Common myeloid progenitor, CD34-positive (primary cell): ENCODE results near the gene CTDSP2.
A peak's percentile ranks its signal among the peaks of the same experiment; 100 is the strongest.
"Not testable (repeated sequence)": the region's sequence is repeated elsewhere in the genome, so short reads cannot be mapped to it uniquely, and the experiment has no call there.

ENCODE experiments used
- CTCF ChIA-PET: fragments of 350-600 bp; sonication (Branson Sonifier 250); formaldehyde crosslinking; loops from one replicate; lab custom pipeline; 2021; ENCODE audit warnings: antibody characterized with exemption; lab: Charles Lee
- POLR2A ChIA-PET: fragments of 350-600 bp; sonication (Branson Sonifier 250); formaldehyde crosslinking; loops from one replicate; lab custom pipeline; 2021; ENCODE audit warnings: antibody characterized with exemption; lab: Charles Lee
- DNase-seq, 3 donors: peaks; one replicate each; pipeline versions ENCODE4 v3.0.0 to v3.0.0-alpha.2; 2013
- H3K27ac ChIP-seq, 2 experiments: 1 replicate in 1 of 2; 2 replicates in 1 of 2; pipeline ENCODE4 v1.7.0; 2013; ENCODE audit warnings: inconsistent platforms in 2 of 2, low read length in 2 of 2, mild to moderate bottlenecking in 2 of 2, low read depth in 1 of 2, moderate library complexity in 1 of 2; ENCODE audit not compliant: severe bottlenecking in 2 of 2, insufficient read depth in 1 of 2, poor library complexity in 1 of 2
- H3K27me3 ChIP-seq, 5 experiments: replicated peaks in 2 of 5; 1 replicate in 3 of 5; 2 replicates in 2 of 5; pipeline versions ENCODE4 v1.6.1 to v1.7.0; 2013; ENCODE audit warnings: low read length in 4 of 5, mild to moderate bottlenecking in 2 of 5, moderate library complexity in 2 of 5, inconsistent platforms in 1 of 5; ENCODE audit not compliant: insufficient read depth in 5 of 5, control insufficient read depth in 4 of 5
- H3K36me3 ChIP-seq, 4 experiments: 1 replicate in 2 of 4; 2 replicates in 2 of 4; pipeline versions ENCODE4 v1.6.1 to v1.7.0; 2013; ENCODE audit warnings: low read length in 3 of 4, control low read depth in 1 of 4, mild to moderate bottlenecking in 1 of 4; ENCODE audit not compliant: control insufficient read depth in 4 of 4, insufficient read depth in 4 of 4
- H3K4me1 ChIP-seq, 4 experiments: 1 replicate in 3 of 4; 2 replicates in 1 of 4; pipeline versions ENCODE4 v1.6.1 to v1.7.1; 2013; ENCODE audit warnings: low read length in 3 of 4, mild to moderate bottlenecking in 3 of 4, control low read depth in 1 of 4, inconsistent platforms in 1 of 4, moderate library complexity in 1 of 4; ENCODE audit not compliant: control insufficient read depth in 4 of 4, insufficient read depth in 4 of 4; ENCODE audit errors: control extremely low read depth in 1 of 4
- H3K4me3 ChIP-seq, 7 experiments: 1 replicate in 4 of 7; 2 replicates in 3 of 7; pipeline versions ENCODE4 v1.5.1 to v1.7.0; 2013; ENCODE audit warnings: mild to moderate bottlenecking in 7 of 7, low read length in 6 of 7, moderate library complexity in 6 of 7, inconsistent platforms in 2 of 7, low read depth in 2 of 7, control low read depth in 1 of 7; ENCODE audit not compliant: insufficient read depth in 4 of 7, control insufficient read depth in 1 of 7; ENCODE audit errors: extremely low read depth in 1 of 7
- H3K9me3 ChIP-seq, 5 experiments: 1 replicate in 4 of 5; 2 replicates in 1 of 5; pipeline versions ENCODE4 v1.6.1 to v1.7.1; 2013; ENCODE audit warnings: low read length in 4 of 5, mild to moderate bottlenecking in 2 of 5, inconsistent platforms in 1 of 5, low read depth in 1 of 5, moderate library complexity in 1 of 5; ENCODE audit not compliant: control insufficient read depth in 4 of 5, insufficient read depth in 2 of 5; ENCODE audit errors: control extremely low read depth in 1 of 5
- WGBS: methylation state at CpG from one replicate; pipeline ENCODE4 v1.1.5; 2013; ENCODE audit not compliant: insufficient coverage; 5-methylcytosine and 5-hydroxymethylcytosine counted together

Gene CTDSP2

DNA sequence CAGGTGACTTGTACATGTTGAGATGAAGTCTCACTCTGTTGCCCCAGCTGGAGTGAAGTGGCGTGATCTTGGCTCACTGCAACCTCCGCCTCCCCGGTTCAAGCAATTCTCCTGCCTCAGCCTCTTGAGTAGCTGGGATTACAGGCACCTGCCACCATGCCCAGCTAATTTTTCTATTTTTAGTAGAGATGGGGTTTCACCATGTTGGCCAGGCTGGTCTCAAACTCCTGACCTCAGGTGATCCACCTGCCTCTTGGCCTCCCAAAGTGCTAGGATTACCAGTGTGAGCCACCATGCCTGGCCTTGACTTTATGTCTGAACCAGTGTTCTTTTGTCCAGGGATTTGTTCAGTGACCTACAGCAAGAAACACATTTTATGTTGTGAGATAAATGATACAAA lies 2.9 kb upstream of the CTDSP2 start:
- CTCF ChIA-PET, result interaction anchor here (0.7 to 15.5 kb wide), 3 partner anchors 14 to 48 kb away, joined by 3 to 175 read pairs (median 3); no protein-coding TSS in a partner anchor
- POLR2A ChIA-PET, result interaction anchor here (0.7 kb wide), 1 partner anchor 12 kb away, joined by 3 read pairs; no protein-coding TSS in a partner anchor
- WGBS, result 96% methylated on average over 3 of the region's 3 CpGs
- H3K36me3 ChIP-seq, H3K27ac ChIP-seq, H3K4me3 ChIP-seq, H3K27me3 ChIP-seq, DNase-seq, H3K9me3 ChIP-seq: not testable (repeated sequence)
- peaks cover 4 to 46% (median 37%) of the 10 kb centered on the region in 4 experiments for H3K4me1 ChIP-seq

DNA sequence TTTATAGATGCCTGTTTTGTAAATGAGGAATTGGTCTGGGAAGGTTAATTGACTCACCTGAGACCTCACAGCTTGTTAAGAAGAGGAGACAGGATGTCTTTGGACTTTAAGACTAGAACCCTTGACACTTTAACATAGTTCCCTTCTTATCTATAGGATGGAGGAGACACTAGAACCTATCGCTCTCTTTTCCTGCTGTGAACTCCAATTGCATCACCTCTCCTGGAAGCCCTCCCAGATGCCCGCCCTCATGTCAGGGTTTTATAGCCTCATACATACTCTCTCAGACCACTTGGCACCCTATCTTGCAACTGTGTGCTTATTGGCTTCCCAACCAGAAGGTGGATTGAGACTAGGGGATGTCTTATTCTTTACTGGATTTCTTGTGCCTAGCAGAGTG lies 2.5 kb upstream of the CTDSP2 start:
- Histone ChIP-seq H3K36me3 (peaks cover 0 to 4% (median 0%) of the 10 kb centered on the region in 4 experiments), H3K4me3 (no peak overlapping the region), H3K27ac (no peak overlapping the region), H3K4me1 (peaks cover 8 to 46% (median 37%) of the 10 kb centered on the region in 4 experiments), H3K27me3 (no peaks in the 10 kb centered on the region), H3K9me3 (no peaks in the 10 kb centered on the region)
- 100% methylated on average over 1 of the region's 2 CpGs for WGBS
- DNase-seq, result no peak
- POLR2A ChIA-PET, result interaction anchor here (0.7 kb wide), 1 partner anchor 12 kb away, joined by 3 read pairs; no protein-coding TSS in a partner anchor
- CTCF ChIA-PET, result interaction anchor here (0.7 to 15.5 kb wide), 6 partner anchors 13 to 56 kb away, joined by 3 to 175 read pairs (median 3); no protein-coding TSS in a partner anchor

DNA sequence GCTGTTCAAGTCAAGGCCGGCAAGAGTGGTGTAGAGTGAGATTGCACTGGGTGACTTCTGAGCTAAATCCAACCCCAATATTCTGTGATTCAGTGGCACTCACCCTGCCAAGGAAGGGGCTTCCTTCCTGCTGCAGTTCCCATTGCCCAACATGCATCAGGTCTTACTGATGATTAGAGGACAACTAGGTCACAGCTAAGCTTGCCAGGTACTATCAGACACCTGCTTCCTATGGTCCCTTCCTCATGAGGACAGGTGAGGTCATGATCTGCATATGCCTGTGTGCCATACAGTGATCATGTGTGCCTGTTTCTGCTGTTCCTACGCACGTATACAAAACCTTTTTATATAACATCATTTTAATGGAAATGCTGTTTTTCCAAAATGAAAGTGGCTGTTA lies 1.7 kb upstream of the CTDSP2 start:
- H3K27me3 ChIP-seq, result no peaks in the 10 kb centered on the region
- H3K4me1 ChIP-seq, result peaks cover 14 to 50% (median 43%) of the 10 kb centered on the region in 4 experiments
- no peak overlapping the region for H3K27ac ChIP-seq
- H3K4me3 ChIP-seq, result no peak overlapping the region
- POLR2A ChIA-PET, result no interaction called here
- DNase-seq, result no peak
- no CpG with 5 or more reads among the region's 3 CpGs for WGBS
- CTCF ChIA-PET, result interaction anchor here (0.8 to 15.5 kb wide), 7 partner anchors 12 to 56 kb away, joined by 3 to 175 read pairs (median 3); no protein-coding TSS in a partner anchor
- H3K9me3 ChIP-seq, result no peaks in the 10 kb centered on the region
- H3K36me3 ChIP-seq, result peaks cover 0 to 4% (median 0%) of the 10 kb centered on the region in 4 experiments

DNA sequence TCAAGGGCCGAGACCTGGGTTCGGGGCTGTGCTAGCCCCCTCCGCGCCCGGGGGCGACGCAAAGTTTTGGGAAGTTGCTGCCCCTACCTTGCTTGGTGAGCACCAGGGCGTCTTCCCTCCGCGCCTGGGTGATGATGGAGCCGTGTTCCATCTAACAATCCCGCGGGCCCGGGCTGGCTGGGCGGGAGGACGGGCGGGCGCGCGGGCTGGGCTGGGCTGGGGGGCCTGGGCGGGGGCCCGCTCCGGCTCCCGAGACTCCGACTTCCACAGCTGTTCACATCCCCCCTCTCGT lies 298 bp downstream of the CTDSP2 start:
- DNase-seq, result peak in 1 of 3 donors; percentile 54
- ChIA-PET CTCF (interaction anchor here (0.9 to 15.5 kb wide), 5 partner anchors 10 to 87 kb away, joined by 3 to 175 read pairs (median 3); no protein-coding TSS in a partner anchor), POLR2A (interaction anchor here (1.2 to 4.0 kb wide), 3 partner anchors 10 to 51 kb away, joined by 3 to 14 read pairs (median 5); no protein-coding TSS in a partner anchor)
- Histone ChIP-seq H3K4me1 (peaks cover 27 to 58% (median 48%) of the 10 kb centered on the region in 4 experiments), H3K27ac (peak overlapping the region; percentile 74 to 92), H3K4me3 (peak overlapping the region; percentile 89 to 99 (median 93)), H3K36me3 (peaks cover 0 to 4% (median 0%) of the 10 kb centered on the region in 4 experiments), H3K27me3 (no peaks in the 10 kb centered on the region), H3K9me3 (no peaks in the 10 kb centered on the region)
- WGBS, result 0% methylated on average over 13 of the region's 26 CpGs

DNA sequence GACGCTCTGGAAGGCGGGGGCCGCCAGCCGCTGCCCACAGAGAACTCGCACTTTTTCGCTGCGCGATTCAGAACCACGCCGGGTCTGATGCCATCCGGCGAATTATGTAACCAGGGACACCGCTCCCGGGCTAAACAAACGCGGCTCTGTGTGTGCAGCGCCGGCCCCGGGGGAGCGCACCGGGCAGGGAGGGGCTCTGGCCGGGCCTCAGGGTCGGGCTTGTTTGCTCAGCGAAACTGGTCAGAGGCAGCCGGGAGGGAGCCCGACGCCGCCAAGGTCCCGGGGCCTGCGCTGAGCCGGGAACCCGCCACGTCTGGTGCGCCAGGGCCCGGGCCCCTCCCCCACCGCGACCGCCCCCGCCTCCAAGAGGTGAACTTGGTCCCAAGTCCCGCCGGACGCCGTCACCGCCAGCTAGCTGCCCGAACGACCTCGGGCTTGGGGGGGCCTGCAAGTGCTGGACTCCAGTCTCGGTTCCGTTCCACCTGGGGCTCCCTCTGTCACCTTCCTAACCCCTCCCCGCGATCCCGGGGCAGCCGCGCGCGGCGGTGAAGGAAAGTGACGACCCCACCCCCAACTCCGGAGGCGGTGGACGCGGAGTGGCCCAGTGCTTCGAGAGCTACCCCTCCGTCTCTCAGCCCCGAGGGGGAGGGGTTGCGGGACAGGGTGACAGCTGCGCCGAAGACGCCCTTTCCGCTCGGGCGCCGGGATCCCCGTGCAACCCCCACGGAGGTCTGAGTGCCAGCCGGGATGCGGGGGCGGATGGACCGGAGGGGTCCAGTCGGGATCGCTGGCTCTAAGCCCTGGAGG lies 848 bp downstream of the CTDSP2 start:
- H3K27ac ChIP-seq, result peak overlapping the region; percentile 74 to 92
- POLR2A ChIA-PET, result interaction anchor here (0.5 to 4.0 kb wide), 4 partner anchors 10 to 88 kb away, joined by 3 to 14 read pairs (median 4); no protein-coding TSS in a partner anchor
- peak overlapping the region; percentile 89 to 99 (median 93) for H3K4me3 ChIP-seq
- H3K9me3 ChIP-seq, result no peaks in the 10 kb centered on the region
- DNase-seq, result peak in 2 of 3 donors; percentile 51 to 55
- CTCF ChIA-PET, result interaction anchor here (1.0 to 15.5 kb wide), 4 partner anchors 10 to 59 kb away, joined by 3 to 175 read pairs (median 4); no protein-coding TSS in a partner anchor
- no peaks in the 10 kb centered on the region for H3K27me3 ChIP-seq
- WGBS, result 0% methylated on average over 71 of the region's 81 CpGs
- peaks cover 0 to 4% (median 0%) of the 10 kb centered on the region in 4 experiments for H3K36me3 ChIP-seq
- H3K4me1 ChIP-seq, result peaks cover 29 to 64% (median 54%) of the 10 kb centered on the region in 4 experiments

DNA sequence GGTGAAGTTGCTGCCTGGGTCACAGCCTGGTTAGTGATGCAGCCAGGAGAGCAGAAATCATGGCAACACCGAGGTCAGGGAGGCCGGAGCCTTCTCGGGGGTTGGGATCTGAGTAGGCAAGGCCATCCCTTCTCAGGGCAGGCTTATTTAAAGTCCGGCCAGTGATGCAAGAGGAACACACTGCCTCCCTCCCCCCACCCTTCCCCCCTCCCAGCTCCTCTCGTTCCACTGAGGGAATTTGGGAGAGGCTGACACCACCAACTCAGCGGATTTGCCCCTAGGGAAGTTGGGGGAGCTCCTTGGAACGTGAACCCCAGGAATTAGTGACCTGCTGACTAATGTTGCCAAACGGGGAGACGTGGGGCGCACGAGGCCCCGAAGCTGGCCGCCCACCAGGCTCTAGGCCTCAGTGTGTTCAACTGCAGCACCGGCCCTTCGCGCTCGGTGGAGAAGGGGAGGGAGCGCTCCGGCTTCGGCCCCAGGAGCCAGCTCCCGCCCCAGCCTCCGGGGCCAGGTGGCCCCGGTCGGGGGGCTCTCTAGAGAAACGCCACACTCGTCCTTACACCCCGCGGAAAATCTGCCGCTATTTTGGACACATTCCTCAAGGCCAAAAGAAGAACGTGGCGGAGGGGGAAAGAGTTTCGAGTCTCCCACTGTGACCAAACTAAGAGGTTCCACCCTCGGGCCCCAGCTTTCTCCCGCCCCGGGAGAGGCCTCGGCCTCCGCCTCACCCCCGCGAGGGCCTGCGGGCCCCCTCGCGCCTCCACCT lies 1.6 kb downstream of the CTDSP2 start:
- H3K27ac ChIP-seq, result peak overlapping the region; percentile 74 to 92
- H3K36me3 ChIP-seq, result peaks cover 0 to 4% (median 0%) of the 10 kb centered on the region in 4 experiments
- ChIA-PET POLR2A (interaction anchor here (4.0 kb wide), 1 partner anchor 9 kb away, joined by 14 read pairs; no protein-coding TSS in a partner anchor), CTCF (interaction anchor here (1.0 to 15.5 kb wide), 6 partner anchors 8 to 60 kb away, joined by 3 to 175 read pairs (median 11); no protein-coding TSS in a partner anchor)
- 1% methylated on average over 39 of the region's 42 CpGs for WGBS
- peak in 1 of 3 donors; percentile 21 for DNase-seq
- no peaks in the 10 kb centered on the region for H3K27me3 ChIP-seq
- peaks cover 36 to 64% (median 59%) of the 10 kb centered on the region in 4 experiments for H3K4me1 ChIP-seq
- no peaks in the 10 kb centered on the region for H3K9me3 ChIP-seq
- peak overlapping the region; percentile 89 to 99 (median 93) for H3K4me3 ChIP-seq
